ENCODE results near the gene PSORS1C2. TPM values are rescaled to one million over a fixed set of nuclear protein-coding genes. Genes with fewer than 3 reads are reported as not detected.
"Not testable (repeated sequence)": the region's sequence is repeated elsewhere in the genome, so short reads cannot be mapped to it uniquely, and the experiment has no call there.

PSORS1C2 gene
- not detected for total RNA-seq

GRCh38 chr6:31138982-31139381 lies at the start of gene PSORS1C2:
Gene PSORS1C2 (minus strand): TSS chr6:31139066. CDS start chr6:31139026, 40 bp downstream.
- DNase-seq (ENCODE audit: low read depth in 2 of 3, low spot score in 2 of 3) = no peak

DNA sequence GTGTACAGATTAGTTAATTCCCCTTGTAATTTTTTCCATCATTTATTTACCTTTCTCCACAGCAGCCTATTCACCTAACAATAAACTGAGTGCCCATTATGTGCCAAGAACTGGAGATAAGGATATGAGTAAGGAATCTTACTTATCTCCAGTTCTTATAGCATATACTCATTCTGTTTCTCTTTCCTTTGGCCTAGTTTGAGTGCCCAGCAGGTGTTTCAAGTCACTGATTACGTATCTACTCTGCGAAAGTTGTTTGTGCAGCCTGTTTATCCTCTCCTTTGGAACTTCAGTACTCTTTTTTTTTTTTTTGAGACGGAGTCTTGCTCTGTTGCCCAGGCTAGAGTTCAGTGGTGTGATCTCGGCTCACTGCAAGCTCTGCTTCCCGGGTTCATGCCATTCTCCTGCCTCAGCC lies 48.9 kb upstream of the PSORS1C2 start:
- DNase-seq (ENCODE audit: low read depth in 2 of 3, low spot score in 2 of 3) = no peak

DNA sequence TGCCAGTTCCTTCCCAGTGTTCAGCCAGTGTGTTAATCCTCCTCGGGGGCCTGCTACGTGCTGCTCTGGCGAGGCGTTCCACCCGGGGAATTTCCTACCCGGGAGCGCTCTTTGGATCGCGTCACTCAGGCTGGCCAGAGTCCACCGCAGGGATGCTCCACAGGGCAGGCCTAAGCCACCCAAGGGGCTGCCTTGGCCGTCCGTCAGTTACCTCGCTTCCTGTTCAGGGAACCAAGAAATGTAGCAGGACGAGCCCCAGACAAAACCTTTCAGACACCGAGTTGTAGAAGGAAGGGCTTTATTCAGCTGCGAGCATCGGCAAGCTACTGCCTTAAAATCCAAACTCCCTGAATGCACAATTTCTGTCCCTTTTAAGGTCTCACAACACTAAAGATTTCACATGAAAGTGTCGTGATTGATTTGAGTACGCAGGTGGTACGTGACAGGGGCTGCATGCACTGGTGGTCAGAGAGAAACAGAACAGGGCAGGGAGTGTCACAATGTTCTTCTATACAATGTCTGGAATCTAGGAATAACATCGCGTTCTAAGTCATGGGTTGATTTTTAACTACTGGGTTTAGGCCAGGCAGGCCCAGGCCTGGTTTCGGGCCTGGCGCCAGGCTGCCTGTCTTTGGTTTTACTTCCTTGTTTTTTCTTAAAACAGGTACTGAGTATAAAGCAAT lies 47.3 kb upstream of the PSORS1C2 start:
- no peak for DNase-seq (ENCODE audit: low read depth in 2 of 3, low spot score in 2 of 3)

- DNase-seq (ENCODE audit: low read depth in 2 of 3, low spot score in 2 of 3) = not testable (repeated sequence)
Measured at GRCh38 chr6:31185695-31186051, 46.8 kb upstream of the PSORS1C2 start.

- not testable (repeated sequence) for DNase-seq (ENCODE audit: low read depth in 2 of 3, low spot score in 2 of 3)
Measured at GRCh38 chr6:31183859-31184258, 45.0 kb upstream of the PSORS1C2 start.

DNA sequence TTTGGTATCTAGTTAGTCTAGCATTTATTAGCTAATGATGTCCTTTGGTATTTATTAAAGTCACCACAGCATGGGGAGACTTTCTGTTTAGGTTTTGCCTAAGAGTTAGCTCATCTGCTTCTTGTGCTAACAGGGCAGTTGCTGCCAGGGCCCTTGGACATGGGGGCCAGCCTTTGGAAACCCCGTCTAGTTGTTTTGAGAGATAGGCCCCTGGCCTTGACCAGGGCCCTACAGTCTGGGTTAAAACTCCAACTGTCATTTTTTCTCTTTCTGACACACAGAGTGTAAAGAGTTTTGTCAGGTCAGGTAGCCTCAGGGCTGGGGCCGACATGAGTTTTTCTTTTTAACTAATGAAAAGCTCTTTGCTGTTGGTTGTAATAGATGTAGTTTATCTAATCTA lies 44.4 kb upstream of the PSORS1C2 start:
- DNase-seq (ENCODE audit: low read depth in 2 of 3, low spot score in 2 of 3) = not testable (repeated sequence)

- peak in 2 of 3 donors; percentile 65 to 82 for DNase-seq (ENCODE audit: low read depth in 2 of 3, low spot score in 2 of 3)
Measured at GRCh38 chr6:31180500-31180899, 41.6 kb upstream of the PSORS1C2 start.

DNA sequence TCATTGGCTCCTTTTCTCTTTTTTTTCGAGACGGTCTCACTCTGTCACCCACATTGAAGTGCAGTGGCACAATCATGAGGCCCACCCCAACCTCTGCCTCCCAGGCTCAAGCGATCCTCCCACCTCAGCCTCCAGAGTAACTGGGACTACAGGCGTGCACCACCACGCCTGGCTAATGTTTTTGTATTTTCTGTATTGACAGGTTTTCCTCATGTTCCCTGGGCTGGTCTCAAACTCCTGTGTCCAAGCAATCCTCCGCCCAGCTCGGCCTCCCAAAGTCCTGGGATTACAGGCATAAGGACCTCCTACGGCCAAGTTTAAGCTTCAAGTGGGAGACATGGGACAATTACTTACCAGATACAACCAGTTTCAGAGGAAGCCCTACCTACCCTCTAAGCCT lies 41.0 kb upstream of the PSORS1C2 start:
- DNase-seq (ENCODE audit: low read depth in 2 of 3, low spot score in 2 of 3) = no peak

GRCh38 chr6:31179042-31179386 lies 40.1 kb upstream of the PSORS1C2 start:
- DNase-seq (ENCODE audit: low read depth in 2 of 3, low spot score in 2 of 3) = no peak

DNA sequence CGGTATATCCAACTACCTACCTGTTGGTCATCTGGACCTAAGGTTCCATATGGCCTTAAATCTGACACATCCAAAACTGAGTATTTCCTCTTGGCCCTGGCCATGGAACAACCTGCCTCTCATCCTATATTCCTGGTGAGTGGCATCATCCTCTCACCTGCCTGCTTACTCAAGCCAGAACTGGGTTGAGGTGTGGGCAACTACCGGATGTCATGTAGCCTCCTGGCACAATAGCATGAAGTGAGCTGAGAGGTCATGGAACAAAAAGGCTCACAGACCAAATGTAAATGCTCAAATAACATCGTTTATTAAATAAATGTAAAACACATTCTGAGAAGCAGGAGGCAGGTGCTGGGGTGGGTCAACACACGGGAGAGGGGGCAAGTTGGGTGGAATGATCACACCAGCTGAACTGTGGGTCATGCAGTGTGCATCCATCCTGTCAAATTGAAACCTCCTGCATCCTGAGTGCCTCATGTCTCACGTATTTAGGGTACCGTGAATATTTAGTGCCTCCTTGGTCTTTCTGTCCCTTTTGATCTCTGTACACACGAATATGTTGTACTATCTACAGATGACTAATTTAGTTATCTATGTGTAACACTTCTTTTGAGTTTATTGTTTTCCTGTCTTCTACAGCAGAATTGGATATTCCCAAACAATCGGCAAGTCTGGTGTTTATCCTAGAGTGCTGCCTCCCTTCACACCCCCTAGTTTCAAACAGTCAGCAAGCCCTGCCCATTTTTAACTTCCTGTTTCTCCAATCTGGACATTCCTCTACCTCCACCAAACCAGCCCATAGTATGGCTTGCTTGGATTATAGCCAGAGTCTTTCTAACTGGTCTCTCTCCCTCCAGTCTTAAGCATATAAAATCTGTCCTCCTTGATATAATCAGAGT lies 39.5 kb upstream of the PSORS1C2 start:
- DNase-seq (ENCODE audit: low read depth in 2 of 3, low spot score in 2 of 3) = no peak

GRCh38 chr6:31175971-31176370 lies 37.1 kb upstream of the PSORS1C2 start:
- no peak for DNase-seq (ENCODE audit: low read depth in 2 of 3, low spot score in 2 of 3)

GRCh38 chr6:31174378-31174777 lies 35.5 kb upstream of the PSORS1C2 start:
- no peak for DNase-seq (ENCODE audit: low read depth in 2 of 3, low spot score in 2 of 3)

DNA sequence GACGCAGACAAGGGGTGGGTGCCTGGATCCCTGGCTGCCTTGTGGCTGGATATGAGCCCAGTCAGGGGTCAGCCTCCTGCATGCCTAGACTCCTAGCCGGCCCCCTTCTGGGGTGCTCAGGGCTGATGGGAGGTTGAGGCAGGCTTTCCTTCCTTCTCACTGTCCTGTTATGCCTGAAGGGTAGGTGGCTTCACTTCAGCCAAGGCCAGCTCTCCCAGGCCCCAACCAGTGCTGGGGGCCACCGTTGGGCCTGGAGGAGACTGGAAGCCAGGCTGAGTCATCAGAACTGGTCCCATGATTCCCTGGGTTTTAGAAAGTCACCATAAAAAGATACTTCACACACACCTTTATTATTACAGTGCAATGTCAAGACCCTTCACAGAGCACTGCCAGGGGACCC lies 34.5 kb upstream of the PSORS1C2 start:
- DNase-seq (ENCODE audit: low read depth in 2 of 3, low spot score in 2 of 3) = no peak

- DNase-seq (ENCODE audit: low read depth in 2 of 3, low spot score in 2 of 3) = no peak
Measured at GRCh38 chr6:31172973-31173384, 34.1 kb upstream of the PSORS1C2 start.

DNA sequence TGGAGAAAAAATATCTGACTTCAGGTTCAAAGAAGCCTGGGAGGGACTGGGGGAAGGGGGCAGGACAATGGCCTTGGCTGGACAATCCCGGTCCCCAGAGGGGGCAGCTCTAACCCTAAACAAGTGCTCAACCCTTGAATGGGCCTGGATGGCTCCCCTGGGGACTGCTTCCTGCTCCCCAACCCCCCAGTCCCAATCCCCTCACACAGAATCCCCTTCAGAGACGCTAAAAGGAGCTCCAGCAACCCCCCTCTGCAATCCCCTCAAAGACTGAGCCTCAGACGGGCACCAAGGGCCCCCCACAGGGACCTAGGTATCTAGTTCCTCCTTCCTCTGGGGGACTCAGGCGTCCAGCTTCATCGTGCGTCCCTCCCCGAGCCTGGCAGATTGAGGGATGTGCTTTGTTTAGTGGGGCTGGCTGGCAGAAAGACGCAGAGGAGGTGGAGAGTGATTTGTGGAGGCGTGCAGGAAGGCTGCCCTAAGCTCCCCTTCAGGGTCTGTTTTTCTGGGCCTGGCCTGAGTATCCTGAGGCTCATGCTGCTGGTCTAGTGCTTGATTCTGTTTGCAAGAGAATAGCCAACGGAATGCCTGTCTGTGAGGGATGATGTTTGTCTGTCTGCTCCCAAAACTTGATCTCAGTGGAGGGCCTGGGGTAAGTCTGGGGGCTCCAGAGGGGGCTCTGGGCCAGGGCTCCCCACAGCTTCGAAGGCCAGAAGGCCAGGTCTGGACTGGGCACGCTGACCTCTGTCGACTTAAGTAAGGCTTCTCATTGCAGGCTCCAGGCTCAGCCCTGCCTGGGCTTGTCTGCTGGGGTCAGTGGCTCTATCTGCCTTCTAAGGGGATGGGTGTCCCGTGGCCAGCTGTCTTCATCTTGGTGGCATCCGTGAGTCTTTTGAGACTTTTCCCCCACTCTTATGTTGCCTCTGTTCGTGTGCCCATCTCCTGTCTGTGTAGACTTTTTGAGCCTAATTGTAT lies 33.4 kb upstream of the PSORS1C2 start:
- DNase-seq (ENCODE audit: low read depth in 2 of 3, low spot score in 2 of 3) = no peak

GRCh38 chr6:31170987-31171671 lies 32.3 kb upstream of the PSORS1C2 start:
- DNase-seq (ENCODE audit: low read depth in 2 of 3, low spot score in 2 of 3) = no peak

DNA sequence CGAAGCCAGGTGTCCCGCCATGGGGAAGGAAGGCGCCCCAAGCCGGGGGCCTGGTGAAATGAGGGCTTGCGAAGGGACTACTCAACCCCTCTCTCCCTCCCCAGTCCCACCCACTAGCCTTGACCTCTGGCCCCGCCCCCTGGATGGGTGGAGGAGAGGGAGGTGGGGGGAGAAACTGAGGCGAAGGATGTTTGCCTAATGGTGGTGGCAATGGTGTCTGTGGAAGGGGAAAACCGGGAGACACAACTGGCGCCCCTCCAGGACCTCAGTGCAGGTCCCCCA lies 31.7 kb upstream of the PSORS1C2 start, which contains the start of gene POU5F1:
POU5F1 (minus strand) TSS at position 83 of the 282 bp plus-strand sequence; CDS start at position 21, 62 bp downstream.
- DNase-seq (ENCODE audit: low read depth in 2 of 3, low spot score in 2 of 3) = no peak

GRCh38 chr6:31169858-31170599 lies 31.2 kb upstream of the PSORS1C2 start:
- DNase-seq (ENCODE audit: low read depth in 2 of 3, low spot score in 2 of 3) = not testable (repeated sequence)

DNA sequence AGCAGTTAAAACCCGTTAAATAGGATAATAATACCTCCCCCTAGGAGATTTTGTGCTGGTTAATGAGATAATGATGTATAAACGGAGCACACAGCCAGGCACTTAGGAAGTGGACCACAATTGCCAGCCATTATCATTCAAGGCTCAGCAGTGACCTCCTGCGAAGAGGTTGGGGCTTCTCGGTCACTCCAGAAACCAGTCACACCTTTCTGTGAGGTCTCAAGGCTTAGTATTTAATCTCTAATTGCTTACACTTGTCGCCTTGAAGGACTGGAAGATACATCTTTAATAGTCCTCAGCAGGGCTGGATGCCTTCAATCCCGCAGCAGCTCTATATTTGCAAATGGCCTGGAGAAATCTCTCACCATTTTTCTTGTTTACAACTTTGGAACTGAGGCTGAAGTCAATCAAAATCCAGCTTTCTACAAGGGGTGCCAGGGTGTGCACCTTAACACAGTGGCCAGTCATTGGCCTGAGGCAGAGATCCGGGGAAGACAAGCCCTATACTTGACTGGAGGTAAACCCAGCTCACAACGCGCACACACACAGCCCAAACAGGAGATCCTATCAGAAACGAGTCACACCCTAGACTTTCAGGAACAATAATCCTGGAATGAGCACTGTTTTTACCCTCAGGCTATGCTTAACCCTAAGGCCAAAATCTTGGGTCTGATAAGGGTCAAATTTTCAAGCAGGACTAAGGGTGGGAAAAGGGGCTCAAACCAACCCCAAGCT lies 30.4 kb upstream of the PSORS1C2 start:
- DNase-seq (ENCODE audit: low read depth in 2 of 3, low spot score in 2 of 3) = no peak

Measured in hematopoietic multipotent progenitor cell (in vitro differentiated cells).